GM23338 (cell line): ENCODE measurements around the gene CACNA1G. TPM values are rescaled to one million over a fixed set of nuclear protein-coding genes. Genes with fewer than 3 reads are reported as not detected.

Source experiments
- ATAC-seq: fragments of 200-7000 bp; cut with Tn5 transposase; 3 replicates; pipeline ENCODE4 v1.9.1; 2020
- DNase-seq: peaks from one replicate; pipeline ENCODE4 v3.0.0-alpha.2; 2015; ENCODE audit warnings: low spot score
- H2AFZ ChIP-seq: fragments of 200-600 bp; sonication (generic); 2 replicates; pipeline ENCODE4 v1.8.0; 2016; ENCODE audit warnings: antibody characterized with exemption, mild to moderate bottlenecking, moderate library complexity
- H3F3A ChIP-seq: fragments of 200-600 bp; sonication (generic); replicated peaks from 2 replicates; pipeline ENCODE4 v1.8.0; 2017; ENCODE audit warnings: antibody characterized with exemption, mixed run types, low read depth
- H3K27ac ChIP-seq: fragments of 200-600 bp; sonication (generic); 2 replicates; pipeline ENCODE4 v1.6.1; 2016; ENCODE audit warnings: low read depth
- H3K27me3 ChIP-seq: fragments of 200-600 bp; sonication (generic); 2 replicates; pipeline ENCODE4 v1.8.0; 2016; ENCODE audit warnings: mild to moderate bottlenecking, mixed run types, moderate library complexity; ENCODE audit not compliant: insufficient read depth
- H3K36me3 ChIP-seq: fragments of 200-600 bp; sonication (generic); 2 replicates; pipeline ENCODE4 v1.8.0; 2016; ENCODE audit warnings: mild to moderate bottlenecking; ENCODE audit not compliant: insufficient read depth
- H3K4me1 ChIP-seq: fragments of 200-600 bp; sonication (generic); 2 replicates; pipeline ENCODE4 v1.8.0; 2016; ENCODE audit warnings: mild to moderate bottlenecking, moderate library complexity; ENCODE audit not compliant: insufficient read depth
- H3K4me2 ChIP-seq: fragments of 200-600 bp; sonication (generic); 2 replicates; pipeline ENCODE4 v1.7.1; 2017; ENCODE audit warnings: mixed run types
- H3K4me3 ChIP-seq: fragments of 200-600 bp; sonication (generic); 2 replicates; pipeline ENCODE4 v1.6.1; 2016; ENCODE audit warnings: mixed run types
- H3K79me2 ChIP-seq: fragments of 200-600 bp; sonication (generic); replicated peaks from 2 replicates; pipeline ENCODE4 v1.8.0; 2017; ENCODE audit warnings: mild to moderate bottlenecking; ENCODE audit not compliant: insufficient read depth
- H3K9me2 ChIP-seq: fragments of 200-600 bp; sonication (generic); 2 replicates; pipeline ENCODE4 v1.8.0; 2017; ENCODE audit not compliant: insufficient read depth
- H4K20me1 ChIP-seq: fragments of 200-600 bp; sonication (generic); replicated peaks from 2 replicates; pipeline ENCODE4 v1.8.0; 2017; ENCODE audit warnings: mild to moderate bottlenecking; ENCODE audit not compliant: insufficient read depth
- H3K27ac Mint-ChIP-seq: 2 replicates; pipeline ENCODE4 v1.8.0; 2020; ENCODE audit warnings: inconsistent platforms, mild to moderate bottlenecking, moderate library complexity, mixed read lengths
- H3K27me3 Mint-ChIP-seq: 3 replicates; pipeline ENCODE4 v1.8.0; 2022; ENCODE audit warnings: low read depth, mild to moderate bottlenecking, moderate library complexity, mixed read lengths, inconsistent platforms; ENCODE audit not compliant: insufficient read depth, poor library complexity
- H3K36me3 Mint-ChIP-seq: 3 replicates; pipeline ENCODE4 v1.8.0; 2021; ENCODE audit warnings: low read depth, mild to moderate bottlenecking, inconsistent platforms, moderate library complexity, mixed read lengths
- H3K4me1 Mint-ChIP-seq: 3 replicates; pipeline ENCODE4 v1.8.0; 2020; ENCODE audit warnings: mild to moderate bottlenecking, inconsistent platforms, mixed read lengths
- H3K4me3 Mint-ChIP-seq: 3 replicates; pipeline ENCODE4 v1.8.0; 2021; ENCODE audit warnings: moderate library complexity, mild to moderate bottlenecking, inconsistent platforms, mixed read lengths
- H3K9me3 Mint-ChIP-seq: 3 replicates; pipeline ENCODE4 v1.8.0; 2020; ENCODE audit warnings: moderate library complexity, mild to moderate bottlenecking, inconsistent platforms, mixed read lengths
- polyA plus RNA-seq: library from polyadenylated mRNA; unstranded; fragments of >200 nt; fragmentation: Nextera tagmentation; extraction: Ambion mirVana; gene quantifications from 2 replicates; pipeline ENCODE4 v1.2.1, GENCODE V29; 2016
- total RNA-seq: library from RNA; depleted of rRNA; stranded (reverse); fragments of >200 nt; shearing (Covaris generic); gene quantifications from 2 replicates; pipeline ENCODE4 v1.2.3, GENCODE V29; 2014
- TF ChIP-seq, protein P1 (sequence below): IDR thresholded peaks from 2 replicates; pipeline ENCODE4 v1.6.1; 2016; ENCODE audit warnings: antibody characterized with exemption
- TF ChIP-seq, protein P2 (sequence below), 2 experiments: fragments of 200-600 bp in 1 of 2; sonication (generic) in 1 of 2; conservative IDR thresholded peaks; 2 replicates each; pipeline versions ENCODE4 v1.5.1 to v1.6.1; 2016 to 2017; ENCODE audit warnings: antibody characterized with exemption in 2 of 2, low read depth in 2 of 2, mild to moderate bottlenecking in 2 of 2, moderate library complexity in 1 of 2
- TF ChIP-seq, protein P3 (sequence below): fragments of 250-450 bp; sonication (Bioruptor Pico); IDR thresholded peaks from 2 replicates; pipeline ENCODE4 v1.5.0; 2020; ENCODE audit warnings: mild to moderate bottlenecking, moderate library complexity
- TF ChIP-seq, protein P4 (sequence below): IDR thresholded peaks from one replicate; pipeline ENCODE4 v1.6.1; 2018; ENCODE audit warnings: antibody characterized with exemption; ENCODE audit not compliant: unreplicated experiment

Gene CACNA1G
- total and polyA plus RNA-seq, 2 experiments from 2014 or later = 1.4 to 5.1 TPM

DNA sequence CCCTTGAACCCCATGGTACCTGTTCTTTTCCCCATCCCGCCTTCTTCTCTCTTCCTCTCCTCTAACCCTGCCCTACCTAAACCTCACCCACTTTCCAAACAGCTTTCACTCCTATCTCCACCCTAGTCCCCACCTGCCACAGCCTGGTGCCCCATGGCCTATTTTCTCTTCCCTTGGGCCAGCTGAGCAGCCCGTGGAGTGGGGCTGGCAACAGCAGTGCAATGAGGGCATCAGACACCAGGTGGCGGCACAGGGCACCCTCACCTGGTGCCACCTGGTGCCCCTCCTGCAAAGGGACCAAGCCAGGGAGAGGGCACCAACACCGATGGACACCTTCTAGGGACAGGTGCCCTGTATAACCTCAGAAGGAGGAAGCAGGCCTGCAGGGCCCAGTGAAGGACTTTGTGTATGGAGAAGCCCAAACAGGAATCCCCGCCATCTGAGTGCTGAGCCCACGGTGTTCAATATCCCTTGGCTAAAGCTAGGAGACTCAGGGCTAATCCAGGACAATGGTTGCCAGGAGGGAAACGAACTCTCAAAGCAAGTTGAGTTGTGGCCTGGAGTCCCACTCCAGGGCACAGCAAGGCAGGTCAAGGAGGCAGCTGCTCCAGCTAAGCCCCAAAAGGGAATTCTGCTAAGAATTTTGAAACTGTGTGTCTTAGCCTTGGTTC lies 70.1 kb downstream of the CACNA1G start:
- TF ChIP-seq, protein P1, sequence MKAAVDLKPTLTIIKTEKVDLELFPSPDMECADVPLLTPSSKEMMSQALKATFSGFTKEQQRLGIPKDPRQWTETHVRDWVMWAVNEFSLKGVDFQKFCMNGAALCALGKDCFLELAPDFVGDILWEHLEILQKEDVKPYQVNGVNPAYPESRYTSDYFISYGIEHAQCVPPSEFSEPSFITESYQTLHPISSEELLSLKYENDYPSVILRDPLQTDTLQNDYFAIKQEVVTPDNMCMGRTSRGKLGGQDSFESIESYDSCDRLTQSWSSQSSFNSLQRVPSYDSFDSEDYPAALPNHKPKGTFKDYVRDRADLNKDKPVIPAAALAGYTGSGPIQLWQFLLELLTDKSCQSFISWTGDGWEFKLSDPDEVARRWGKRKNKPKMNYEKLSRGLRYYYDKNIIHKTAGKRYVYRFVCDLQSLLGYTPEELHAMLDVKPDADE = no peak
- TF ChIP-seq, protein P2, sequence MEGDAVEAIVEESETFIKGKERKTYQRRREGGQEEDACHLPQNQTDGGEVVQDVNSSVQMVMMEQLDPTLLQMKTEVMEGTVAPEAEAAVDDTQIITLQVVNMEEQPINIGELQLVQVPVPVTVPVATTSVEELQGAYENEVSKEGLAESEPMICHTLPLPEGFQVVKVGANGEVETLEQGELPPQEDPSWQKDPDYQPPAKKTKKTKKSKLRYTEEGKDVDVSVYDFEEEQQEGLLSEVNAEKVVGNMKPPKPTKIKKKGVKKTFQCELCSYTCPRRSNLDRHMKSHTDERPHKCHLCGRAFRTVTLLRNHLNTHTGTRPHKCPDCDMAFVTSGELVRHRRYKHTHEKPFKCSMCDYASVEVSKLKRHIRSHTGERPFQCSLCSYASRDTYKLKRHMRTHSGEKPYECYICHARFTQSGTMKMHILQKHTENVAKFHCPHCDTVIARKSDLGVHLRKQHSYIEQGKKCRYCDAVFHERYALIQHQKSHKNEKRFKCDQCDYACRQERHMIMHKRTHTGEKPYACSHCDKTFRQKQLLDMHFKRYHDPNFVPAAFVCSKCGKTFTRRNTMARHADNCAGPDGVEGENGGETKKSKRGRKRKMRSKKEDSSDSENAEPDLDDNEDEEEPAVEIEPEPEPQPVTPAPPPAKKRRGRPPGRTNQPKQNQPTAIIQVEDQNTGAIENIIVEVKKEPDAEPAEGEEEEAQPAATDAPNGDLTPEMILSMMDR (conservative IDR thresholded peaks at IDR 0.05; ENCODE audit: low read depth in 2 of 2) = peak; percentile 84
- TF ChIP-seq, protein P3, sequence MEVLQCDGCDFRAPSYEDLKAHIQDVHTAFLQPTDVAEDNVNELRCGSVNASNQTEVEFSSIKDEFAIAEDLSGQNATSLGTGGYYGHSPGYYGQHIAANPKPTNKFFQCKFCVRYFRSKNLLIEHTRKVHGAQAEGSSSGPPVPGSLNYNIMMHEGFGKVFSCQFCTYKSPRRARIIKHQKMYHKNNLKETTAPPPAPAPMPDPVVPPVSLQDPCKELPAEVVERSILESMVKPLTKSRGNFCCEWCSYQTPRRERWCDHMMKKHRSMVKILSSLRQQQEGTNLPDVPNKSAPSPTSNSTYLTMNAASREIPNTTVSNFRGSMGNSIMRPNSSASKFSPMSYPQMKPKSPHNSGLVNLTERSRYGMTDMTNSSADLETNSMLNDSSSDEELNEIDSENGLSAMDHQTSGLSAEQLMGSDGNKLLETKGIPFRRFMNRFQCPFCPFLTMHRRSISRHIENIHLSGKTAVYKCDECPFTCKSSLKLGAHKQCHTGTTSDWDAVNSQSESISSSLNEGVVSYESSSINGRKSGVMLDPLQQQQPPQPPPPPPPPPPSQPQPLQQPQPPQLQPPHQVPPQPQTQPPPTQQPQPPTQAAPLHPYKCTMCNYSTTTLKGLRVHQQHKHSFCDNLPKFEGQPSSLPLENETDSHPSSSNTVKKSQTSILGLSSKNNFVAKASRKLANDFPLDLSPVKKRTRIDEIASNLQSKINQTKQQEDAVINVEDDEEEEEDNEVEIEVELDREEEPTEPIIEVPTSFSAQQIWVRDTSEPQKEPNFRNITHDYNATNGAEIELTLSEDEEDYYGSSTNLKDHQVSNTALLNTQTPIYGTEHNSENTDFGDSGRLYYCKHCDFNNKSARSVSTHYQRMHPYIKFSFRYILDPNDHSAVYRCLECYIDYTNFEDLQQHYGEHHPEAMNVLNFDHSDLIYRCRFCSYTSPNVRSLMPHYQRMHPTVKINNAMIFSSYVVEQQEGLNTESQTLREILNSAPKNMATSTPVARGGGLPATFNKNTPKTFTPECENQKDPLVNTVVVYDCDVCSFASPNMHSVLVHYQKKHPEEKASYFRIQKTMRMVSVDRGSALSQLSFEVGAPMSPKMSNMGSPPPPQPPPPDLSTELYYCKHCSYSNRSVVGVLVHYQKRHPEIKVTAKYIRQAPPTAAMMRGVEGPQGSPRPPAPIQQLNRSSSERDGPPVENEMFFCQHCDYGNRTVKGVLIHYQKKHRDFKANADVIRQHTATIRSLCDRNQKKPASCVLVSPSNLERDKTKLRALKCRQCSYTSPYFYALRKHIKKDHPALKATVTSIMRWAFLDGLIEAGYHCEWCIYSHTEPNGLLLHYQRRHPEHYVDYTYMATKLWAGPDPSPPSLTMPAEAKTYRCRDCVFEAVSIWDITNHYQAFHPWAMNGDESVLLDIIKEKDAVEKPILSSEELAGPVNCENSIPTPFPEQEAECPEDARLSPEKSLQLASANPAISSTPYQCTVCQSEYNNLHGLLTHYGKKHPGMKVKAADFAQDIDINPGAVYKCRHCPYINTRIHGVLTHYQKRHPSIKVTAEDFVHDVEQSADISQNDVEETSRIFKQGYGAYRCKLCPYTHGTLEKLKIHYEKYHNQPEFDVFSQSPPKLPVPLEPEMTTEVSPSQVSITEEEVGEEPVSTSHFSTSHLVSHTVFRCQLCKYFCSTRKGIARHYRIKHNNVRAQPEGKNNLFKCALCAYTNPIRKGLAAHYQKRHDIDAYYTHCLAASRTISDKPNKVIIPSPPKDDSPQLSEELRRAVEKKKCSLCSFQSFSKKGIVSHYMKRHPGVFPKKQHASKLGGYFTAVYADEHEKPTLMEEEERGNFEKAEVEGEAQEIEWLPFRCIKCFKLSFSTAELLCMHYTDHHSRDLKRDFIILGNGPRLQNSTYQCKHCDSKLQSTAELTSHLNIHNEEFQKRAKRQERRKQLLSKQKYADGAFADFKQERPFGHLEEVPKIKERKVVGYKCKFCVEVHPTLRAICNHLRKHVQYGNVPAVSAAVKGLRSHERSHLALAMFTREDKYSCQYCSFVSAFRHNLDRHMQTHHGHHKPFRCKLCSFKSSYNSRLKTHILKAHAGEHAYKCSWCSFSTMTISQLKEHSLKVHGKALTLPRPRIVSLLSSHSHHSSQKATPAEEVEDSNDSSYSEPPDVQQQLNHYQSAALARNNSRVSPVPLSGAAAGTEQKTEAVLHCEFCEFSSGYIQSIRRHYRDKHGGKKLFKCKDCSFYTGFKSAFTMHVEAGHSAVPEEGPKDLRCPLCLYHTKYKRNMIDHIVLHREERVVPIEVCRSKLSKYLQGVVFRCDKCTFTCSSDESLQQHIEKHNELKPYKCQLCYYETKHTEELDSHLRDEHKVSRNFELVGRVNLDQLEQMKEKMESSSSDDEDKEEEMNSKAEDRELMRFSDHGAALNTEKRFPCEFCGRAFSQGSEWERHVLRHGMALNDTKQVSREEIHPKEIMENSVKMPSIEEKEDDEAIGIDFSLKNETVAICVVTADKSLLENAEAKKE (CRISPR knock-in tag) = no peak
- TF ChIP-seq, protein P4, sequence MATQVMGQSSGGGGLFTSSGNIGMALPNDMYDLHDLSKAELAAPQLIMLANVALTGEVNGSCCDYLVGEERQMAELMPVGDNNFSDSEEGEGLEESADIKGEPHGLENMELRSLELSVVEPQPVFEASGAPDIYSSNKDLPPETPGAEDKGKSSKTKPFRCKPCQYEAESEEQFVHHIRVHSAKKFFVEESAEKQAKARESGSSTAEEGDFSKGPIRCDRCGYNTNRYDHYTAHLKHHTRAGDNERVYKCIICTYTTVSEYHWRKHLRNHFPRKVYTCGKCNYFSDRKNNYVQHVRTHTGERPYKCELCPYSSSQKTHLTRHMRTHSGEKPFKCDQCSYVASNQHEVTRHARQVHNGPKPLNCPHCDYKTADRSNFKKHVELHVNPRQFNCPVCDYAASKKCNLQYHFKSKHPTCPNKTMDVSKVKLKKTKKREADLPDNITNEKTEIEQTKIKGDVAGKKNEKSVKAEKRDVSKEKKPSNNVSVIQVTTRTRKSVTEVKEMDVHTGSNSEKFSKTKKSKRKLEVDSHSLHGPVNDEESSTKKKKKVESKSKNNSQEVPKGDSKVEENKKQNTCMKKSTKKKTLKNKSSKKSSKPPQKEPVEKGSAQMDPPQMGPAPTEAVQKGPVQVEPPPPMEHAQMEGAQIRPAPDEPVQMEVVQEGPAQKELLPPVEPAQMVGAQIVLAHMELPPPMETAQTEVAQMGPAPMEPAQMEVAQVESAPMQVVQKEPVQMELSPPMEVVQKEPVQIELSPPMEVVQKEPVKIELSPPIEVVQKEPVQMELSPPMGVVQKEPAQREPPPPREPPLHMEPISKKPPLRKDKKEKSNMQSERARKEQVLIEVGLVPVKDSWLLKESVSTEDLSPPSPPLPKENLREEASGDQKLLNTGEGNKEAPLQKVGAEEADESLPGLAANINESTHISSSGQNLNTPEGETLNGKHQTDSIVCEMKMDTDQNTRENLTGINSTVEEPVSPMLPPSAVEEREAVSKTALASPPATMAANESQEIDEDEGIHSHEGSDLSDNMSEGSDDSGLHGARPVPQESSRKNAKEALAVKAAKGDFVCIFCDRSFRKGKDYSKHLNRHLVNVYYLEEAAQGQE = no peak
- Mint-ChIP-seq H3K4me1 (peaks cover 36% of the 10 kb centered on the region), H3K4me3 (no peak overlapping the region; the same call in 2 of the 3 replicates), H3K9me3 (no peaks in the 10 kb centered on the region), H3K36me3 (no peaks in the 10 kb centered on the region), H3K27me3 (peaks cover 37% of the 10 kb centered on the region), H3K27ac (no peak overlapping the region)
- peak; percentile 73 for DNase-seq
- Histone ChIP-seq H2AFZ (no peak overlapping the region), H3K4me2 (no peak overlapping the region), H3K4me3 (no peak overlapping the region), H3K9me2 (no peaks in the 10 kb centered on the region), H3K4me1 (peaks cover 22% of the 10 kb centered on the region), H3K79me2 (no peaks in the 10 kb centered on the region), H3F3A (0 out of 2 replicates have a peak, but pooled peaks cover 3% of the 10 kb centered on the region), H3K27ac (no peak overlapping the region), H3K36me3 (no peaks in the 10 kb centered on the region), H4K20me1 (no peaks in the 10 kb centered on the region), H3K27me3 (peaks cover 34% of the 10 kb centered on the region)
- peak; percentile 33 for ATAC-seq
